GM12878 (cell line): ENCODE data around the gene PKN2.

ENCODE experiments used
- ATF3 ChIP-seq: IDR thresholded peaks from 2 replicates; pipeline ENCODE4 v1.6.1; 2011; ENCODE audit warnings: low read depth, mild to moderate bottlenecking, low read length, moderate library complexity, borderline replicate concordance; ENCODE audit errors: extremely low read depth
- CTCF ChIP-seq, 3 experiments: IDR thresholded peaks in 2 of 3; conservative IDR thresholded peaks in 1 of 3; 2 replicates each; pipeline ENCODE4 v1.5.1; 2011; ENCODE audit warnings: low read depth in 3 of 3, low read length in 3 of 3, mild to moderate bottlenecking in 3 of 3, control low read depth in 2 of 3, moderate library complexity in 2 of 3, inconsistent platforms in 1 of 3, mixed read lengths in 1 of 3; ENCODE audit not compliant: control insufficient read depth in 2 of 3, insufficient read depth in 1 of 3; ENCODE audit errors: extremely low read depth in 1 of 3
- ELK1 ChIP-seq: IDR thresholded peaks from 2 replicates; pipeline ENCODE4 v1.6.1; 2012; ENCODE audit warnings: low read depth, low read length, improper control_type of control experiment
- HDGF ChIP-seq: fragments of 450-650 bp; IDR thresholded peaks from 2 replicates; pipeline ENCODE4 v1.6.1; 2016; ENCODE audit warnings: antibody characterized with exemption
- MAX ChIP-seq: IDR thresholded peaks from 2 replicates; pipeline ENCODE4 v1.6.1; 2012; ENCODE audit warnings: low read depth, low read length, improper control_type of control experiment
- PAX8 ChIP-seq: fragments of 450-650 bp; IDR thresholded peaks from 2 replicates; pipeline ENCODE4 v1.6.1; 2017; ENCODE audit warnings: mild to moderate bottlenecking, moderate library complexity
- SMARCA5 ChIP-seq: fragments of 450-650 bp; IDR thresholded peaks from 2 replicates; pipeline ENCODE4 v1.6.1; 2017; ENCODE audit warnings: mild to moderate bottlenecking
- SREBF2 ChIP-seq: IDR thresholded peaks from 2 replicates; pipeline ENCODE4 v1.6.1; 2012; ENCODE audit warnings: mild to moderate bottlenecking, low read length
- ZBED1 ChIP-seq: IDR thresholded peaks from 2 replicates; pipeline ENCODE4 v1.6.1; 2016; ENCODE audit warnings: borderline replicate concordance
- ZBTB33 ChIP-seq: fragments of 450-650 bp; IDR thresholded peaks from 2 replicates; pipeline ENCODE4 v1.6.1; 2017; ENCODE audit warnings: mild to moderate bottlenecking
- ZNF217 ChIP-seq: fragments of 450-650 bp; IDR thresholded peaks from 2 replicates; pipeline ENCODE4 v1.6.1; 2017; ENCODE audit warnings: antibody characterized with exemption, mild to moderate bottlenecking

- TF ChIP-seq ATF3 (no peak), CTCF (IDR thresholded peaks at IDR 0.05 in 2 of 3, conservative IDR thresholded peaks at IDR 0.05 in 1 of 3; ENCODE audit: control insufficient read depth in 2 of 3, extremely low read depth in 1 of 3, insufficient read depth in 1 of 3, low read depth in 3 of 3, low read length in 3 of 3) (no peak), SREBF2 (no peak), ELK1 (no peak), HDGF (no peak), ZBED1 (no peak), PAX8 (no peak), SMARCA5 (no peak), MAX (no peak), ZNF217 (no peak), ZBTB33 (no peak)
Measured at GRCh38 chr1:88726697-88727096, 42.6 kb downstream of the PKN2 start.
